AML-193 (cell line): ENCODE data around the gene PDE4D.

Experiments used
- DNase-seq, 2 experiments: peaks; one replicate each; lab custom pipeline; 2025; lab: John Stamatoyannopoulos, UW

PDE4D gene

GRCh38 chr5:59516161-59516560, 377.4 kb downstream of the PDE4D start:
- no peak for DNase-seq

DNA sequence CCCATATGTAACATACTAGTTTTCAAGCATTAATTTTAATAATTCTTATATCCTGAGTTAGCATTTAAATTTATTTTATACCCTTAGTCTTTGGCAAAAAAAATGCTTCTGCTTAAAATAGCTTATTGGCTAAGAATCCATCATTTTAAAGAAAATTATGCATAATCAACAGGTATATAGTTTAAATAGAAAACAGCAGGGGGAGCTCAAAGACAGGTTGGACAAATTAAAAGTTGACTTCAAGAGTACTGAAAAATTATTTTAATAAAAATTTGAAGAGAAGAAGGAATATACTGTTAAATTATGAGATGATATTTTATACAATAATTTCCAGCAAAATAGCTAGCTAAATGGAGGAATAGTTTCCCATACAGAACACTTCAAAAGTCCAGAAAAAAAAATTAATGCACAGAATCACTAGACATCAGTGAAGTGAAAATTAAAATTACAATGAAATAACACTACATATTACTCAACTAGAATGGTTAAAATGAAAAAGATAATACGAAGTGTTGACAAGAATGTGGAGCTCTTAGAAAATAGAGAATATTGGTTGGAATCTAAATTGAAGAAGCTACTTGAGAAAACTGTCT, 387.1 kb downstream of the PDE4D start:
- peak; percentile 13 to 39 for DNase-seq

- DNase-seq: no peak
These were observed 389.5 kb downstream of the PDE4D start for GRCh38 chr5:59504043-59504442.

GRCh38 chr5:59503220-59503619, 390.3 kb downstream of the PDE4D start:
- DNase-seq: no peak

DNA sequence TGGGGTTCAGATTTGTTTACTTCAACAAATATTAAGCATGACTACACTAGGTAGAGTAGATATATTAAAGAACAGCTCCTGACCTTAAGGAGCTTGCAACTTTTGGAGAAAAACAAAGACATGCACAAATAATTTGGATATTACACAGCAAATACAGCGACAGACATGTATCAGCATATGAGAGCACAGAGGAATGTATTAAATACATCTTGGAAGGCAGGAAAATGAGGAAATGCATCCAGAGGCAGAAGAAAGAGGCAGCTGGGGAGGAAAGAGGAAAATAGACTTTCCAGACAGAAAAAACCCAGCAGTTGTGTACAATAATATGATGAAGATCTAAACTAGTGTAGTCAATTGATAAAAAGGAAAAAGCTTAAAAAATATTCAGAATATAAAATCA, 392.2 kb downstream of the PDE4D start:
- no peak for DNase-seq

GRCh38 chr5:59500014-59500413, 393.5 kb downstream of the PDE4D start:
- no peak for DNase-seq

DNA sequence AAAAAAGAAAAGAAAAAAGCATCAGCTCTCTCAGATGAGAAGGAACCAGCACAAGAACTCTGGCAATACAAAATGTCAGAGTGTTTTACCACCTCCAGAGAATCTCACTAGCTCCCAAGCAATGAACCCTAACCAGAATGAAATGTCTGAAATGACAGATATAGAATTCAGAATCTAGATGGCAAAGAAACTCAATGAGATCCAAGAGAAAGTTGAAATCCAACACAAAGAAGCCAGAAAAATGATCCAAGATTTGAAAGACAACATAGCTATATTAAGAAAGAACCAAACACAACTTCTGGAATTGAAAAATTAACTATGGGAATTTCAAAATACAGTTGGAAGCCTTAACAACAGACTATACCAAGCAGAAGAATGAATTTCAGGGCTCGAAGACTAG, 396.3 kb downstream of the PDE4D start:
- no peak for DNase-seq

- peak in 1 of 2 experiments; percentile 4 for DNase-seq
These were observed 396.9 kb downstream of the PDE4D start for GRCh38 chr5:59496524-59497134.

- no peak for DNase-seq
These were observed 401.6 kb downstream of the PDE4D start for GRCh38 chr5:59491945-59492344.

GRCh38 chr5:59489551-59489950, 404.0 kb downstream of the PDE4D start:
- no peak for DNase-seq

- DNase-seq: no peak
These were observed 405.5 kb downstream of the PDE4D start for GRCh38 chr5:59487772-59488729.

GRCh38 chr5:59487068-59487686, 406.3 kb downstream of the PDE4D start:
- DNase-seq: no peak

GRCh38 chr5:59486508-59486907, 407.0 kb downstream of the PDE4D start:
- DNase-seq: no peak

- DNase-seq: no peak
These were observed 407.7 kb downstream of the PDE4D start for GRCh38 chr5:59485629-59486439.

- DNase-seq: no peak
These were observed 408.4 kb downstream of the PDE4D start for GRCh38 chr5:59485107-59485506.

GRCh38 chr5:59484618-59485017, 408.9 kb downstream of the PDE4D start:
- no peak for DNase-seq

DNA sequence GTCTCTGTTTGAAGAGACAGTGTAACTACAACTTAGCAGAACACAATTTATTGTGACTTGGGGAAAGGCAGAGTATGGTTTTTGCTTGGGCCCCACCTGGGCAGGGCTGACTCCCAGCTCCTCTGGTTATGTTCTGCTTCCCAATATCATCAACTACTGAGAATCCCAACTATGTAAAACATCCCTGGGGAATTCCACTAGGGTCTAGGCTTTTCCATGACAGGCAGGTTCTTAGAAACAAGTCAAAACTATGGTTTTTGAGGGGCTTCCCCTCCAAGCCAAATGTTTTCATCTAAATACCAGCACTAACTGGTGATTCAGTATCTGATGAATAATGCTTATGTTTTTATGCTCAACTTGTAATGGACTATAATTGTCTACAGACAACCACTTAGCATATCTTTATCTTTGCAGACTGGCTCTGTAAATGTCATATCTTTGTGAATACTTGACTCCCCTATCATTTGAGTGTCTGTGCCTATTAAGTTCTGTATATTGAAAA, 409.5 kb downstream of the PDE4D start:
- no peak for DNase-seq

GRCh38 chr5:59479086-59479485, 414.4 kb downstream of the PDE4D start:
- DNase-seq: no peak

- DNase-seq: no peak
These were observed 419.2 kb downstream of the PDE4D start for GRCh38 chr5:59474324-59474723.

- no peak for DNase-seq
These were observed 419.9 kb downstream of the PDE4D start for GRCh38 chr5:59473611-59474010.

DNA sequence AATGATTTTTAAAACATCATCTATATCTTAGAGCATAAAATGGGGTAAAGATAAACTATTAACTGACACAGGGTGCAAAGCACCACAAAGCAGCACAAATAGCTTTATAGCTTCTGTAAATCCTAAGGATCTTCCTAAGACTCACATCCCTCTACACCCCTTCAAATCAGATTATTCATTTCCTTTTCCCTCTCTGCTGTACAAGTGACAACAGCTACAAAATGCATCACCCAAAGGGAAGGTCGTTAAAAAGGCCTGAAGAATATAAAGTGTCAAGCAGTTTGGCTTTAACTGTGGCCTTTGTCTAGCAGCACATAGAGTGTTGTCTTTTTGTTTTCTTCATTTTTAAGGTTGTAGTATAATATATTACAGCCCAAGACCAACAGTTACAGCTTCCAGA, 422.1 kb downstream of the PDE4D start:
- DNase-seq: no peak
